Neural progenitor cell (in vitro differentiated cells): ENCODE results near the gene TLK2. TPM values are rescaled to one million over a fixed set of nuclear protein-coding genes. Genes with fewer than 3 reads are reported as not detected.

Experiments used
- DNase-seq: peaks from one replicate; pipeline ENCODE4 v3.0.0-alpha.2; 2016; ENCODE audit warnings: low spot score
- H2AFZ ChIP-seq: fragments of 200-600 bp; sonication (generic); replicated peaks from 2 replicates; pipeline ENCODE4 v1.6.1; 2016; ENCODE audit warnings: antibody characterized with exemption
- H3F3A ChIP-seq: fragments of 200-600 bp; sonication (generic); 2 replicates; pipeline ENCODE4 v1.6.1; 2016; ENCODE audit warnings: antibody characterized with exemption, low read depth
- H3K27ac ChIP-seq: fragments of 200-600 bp; sonication (generic); 2 replicates; pipeline ENCODE4 v1.5.1; 2016; ENCODE audit warnings: mild to moderate bottlenecking
- H3K27me3 ChIP-seq: fragments of 200-600 bp; sonication (generic); 2 replicates; pipeline ENCODE4 v1.6.1; 2016; ENCODE audit warnings: mild to moderate bottlenecking, moderate library complexity
- H3K36me3 ChIP-seq: fragments of 200-600 bp; sonication (generic); 2 replicates; pipeline ENCODE4 v1.5.1; 2016
- H3K4me1 ChIP-seq: fragments of 200-600 bp; sonication (generic); 2 replicates; pipeline ENCODE4 v1.6.1; 2016; ENCODE audit warnings: mixed run types
- H3K4me2 ChIP-seq: fragments of 200-600 bp; sonication (generic); 2 replicates; pipeline ENCODE4 v1.6.1; 2016
- H3K4me3 ChIP-seq: fragments of 200-600 bp; sonication (generic); 2 replicates; pipeline ENCODE4 v1.5.1; 2016
- H3K79me2 ChIP-seq: fragments of 200-600 bp; sonication (generic); 2 replicates; pipeline ENCODE4 v1.6.1; 2016; ENCODE audit warnings: low read depth
- H3K9ac ChIP-seq: fragments of 200-600 bp; sonication (generic); 2 replicates; pipeline ENCODE4 v1.6.1; 2016
- H3K9me3 ChIP-seq: fragments of 200-600 bp; sonication (generic); 2 replicates; pipeline ENCODE4 v1.5.1; 2016; ENCODE audit warnings: low read depth
- H4K20me1 ChIP-seq: fragments of 200-600 bp; sonication (generic); 2 replicates; pipeline ENCODE4 v1.6.1; 2016; ENCODE audit warnings: low read depth
- H3K27ac Mint-ChIP-seq: 3 replicates; pipeline ENCODE4 v1.8.0; 2021; ENCODE audit warnings: mixed read lengths
- H3K27me3 Mint-ChIP-seq: 2 replicates; pipeline ENCODE4 v1.8.0; 2022; ENCODE audit warnings: low read depth, mild to moderate bottlenecking, inconsistent platforms, moderate library complexity, mixed read lengths; ENCODE audit not compliant: insufficient read depth
- H3K36me3 Mint-ChIP-seq: 3 replicates; pipeline ENCODE4 v1.8.0; 2021; ENCODE audit warnings: mixed read lengths
- H3K4me1 Mint-ChIP-seq: 3 replicates; pipeline ENCODE4 v1.8.0; 2021; ENCODE audit warnings: mixed read lengths
- H3K4me3 Mint-ChIP-seq: 3 replicates; pipeline ENCODE4 v1.8.0; 2021; ENCODE audit warnings: mild to moderate bottlenecking, moderate library complexity, mixed read lengths
- H3K9me3 Mint-ChIP-seq: 3 replicates; pipeline ENCODE4 v1.8.0; 2020; ENCODE audit warnings: mixed read lengths
- EZH2 ChIP-seq: fragments of 200-600 bp; sonication (generic); IDR thresholded peaks from 2 replicates; pipeline ENCODE4 v1.6.1; 2017; ENCODE audit warnings: antibody characterized with exemption, mild to moderate bottlenecking, moderate library complexity
- EZH2phosphoT487 ChIP-seq: fragments of 200-600 bp; sonication (generic); IDR thresholded peaks from 2 replicates; pipeline ENCODE4 v1.6.1; 2017; ENCODE audit warnings: antibody characterized with exemption
- total RNA-seq: library from RNA; depleted of rRNA; stranded (reverse); fragments of >200 nt; gene quantifications from 2 replicates; pipeline ENCODE4 v1.2.3, GENCODE V29; 2015; ENCODE audit warnings: low replicate concordance
- TF ChIP-seq, protein P1 (sequence below): fragments of 200-600 bp; sonication (generic); IDR thresholded peaks from 2 replicates; pipeline ENCODE4 v1.5.1; 2017; ENCODE audit warnings: antibody characterized with exemption, mild to moderate bottlenecking

The TLK2 gene
- total RNA-seq, 1 donor from 2014 or later = 89.9 TPM

DNA sequence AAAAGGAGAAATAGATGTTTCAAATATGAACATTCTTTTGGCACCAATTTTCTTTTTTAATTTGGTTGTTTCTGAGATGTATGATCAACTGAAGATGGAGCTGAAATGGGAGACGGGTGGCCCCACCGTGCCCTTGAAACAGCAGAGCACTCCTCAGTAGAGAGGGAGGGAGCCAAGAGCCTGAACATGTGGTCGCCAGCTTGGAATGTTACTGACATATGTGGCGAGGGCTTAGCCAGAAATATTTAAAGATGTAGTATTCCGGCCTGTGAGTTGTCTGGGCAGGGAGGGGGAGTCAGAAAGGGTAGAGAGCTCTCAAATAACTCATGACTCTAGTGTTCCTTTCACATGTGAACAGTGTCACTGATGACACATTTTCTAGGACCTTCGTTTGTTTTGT is 135.5 kb downstream of the TLK2 start:
- no peak overlapping the region for H3K4me3 Mint-ChIP-seq
- no peaks in the 10 kb centered on the region for H3K36me3 ChIP-seq
- no peak overlapping the region for H3K9ac ChIP-seq
- H2AFZ ChIP-seq = no peak overlapping the region
- no peak overlapping the region for H3K27ac ChIP-seq
- no peaks in the 10 kb centered on the region for H3K79me2 ChIP-seq
- H3K9me3 Mint-ChIP-seq = no peaks in the 10 kb centered on the region
- peaks cover 22% of the 10 kb centered on the region for H3K4me1 ChIP-seq
- TF ChIP-seq EZH2phosphoT487 (no peak), EZH2 (no peak)
- TF ChIP-seq, protein P1, sequence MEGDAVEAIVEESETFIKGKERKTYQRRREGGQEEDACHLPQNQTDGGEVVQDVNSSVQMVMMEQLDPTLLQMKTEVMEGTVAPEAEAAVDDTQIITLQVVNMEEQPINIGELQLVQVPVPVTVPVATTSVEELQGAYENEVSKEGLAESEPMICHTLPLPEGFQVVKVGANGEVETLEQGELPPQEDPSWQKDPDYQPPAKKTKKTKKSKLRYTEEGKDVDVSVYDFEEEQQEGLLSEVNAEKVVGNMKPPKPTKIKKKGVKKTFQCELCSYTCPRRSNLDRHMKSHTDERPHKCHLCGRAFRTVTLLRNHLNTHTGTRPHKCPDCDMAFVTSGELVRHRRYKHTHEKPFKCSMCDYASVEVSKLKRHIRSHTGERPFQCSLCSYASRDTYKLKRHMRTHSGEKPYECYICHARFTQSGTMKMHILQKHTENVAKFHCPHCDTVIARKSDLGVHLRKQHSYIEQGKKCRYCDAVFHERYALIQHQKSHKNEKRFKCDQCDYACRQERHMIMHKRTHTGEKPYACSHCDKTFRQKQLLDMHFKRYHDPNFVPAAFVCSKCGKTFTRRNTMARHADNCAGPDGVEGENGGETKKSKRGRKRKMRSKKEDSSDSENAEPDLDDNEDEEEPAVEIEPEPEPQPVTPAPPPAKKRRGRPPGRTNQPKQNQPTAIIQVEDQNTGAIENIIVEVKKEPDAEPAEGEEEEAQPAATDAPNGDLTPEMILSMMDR = no peak
- no peaks in the 10 kb centered on the region for H3K9me3 ChIP-seq
- H3F3A ChIP-seq = peaks cover 27% of the 10 kb centered on the region
- no peak for DNase-seq
- peaks cover 33% of the 10 kb centered on the region for H3K36me3 Mint-ChIP-seq
- no peak overlapping the region for H3K27ac Mint-ChIP-seq
- no peaks in the 10 kb centered on the region for H3K27me3 ChIP-seq
- peaks cover 24% of the 10 kb centered on the region for H3K4me1 Mint-ChIP-seq
- no peak overlapping the region for H3K4me2 ChIP-seq
- H3K27me3 Mint-ChIP-seq = peaks cover 4% of the 10 kb centered on the region
- H3K4me3 ChIP-seq = no peak overlapping the region
- H4K20me1 ChIP-seq = no peaks in the 10 kb centered on the region

DNA sequence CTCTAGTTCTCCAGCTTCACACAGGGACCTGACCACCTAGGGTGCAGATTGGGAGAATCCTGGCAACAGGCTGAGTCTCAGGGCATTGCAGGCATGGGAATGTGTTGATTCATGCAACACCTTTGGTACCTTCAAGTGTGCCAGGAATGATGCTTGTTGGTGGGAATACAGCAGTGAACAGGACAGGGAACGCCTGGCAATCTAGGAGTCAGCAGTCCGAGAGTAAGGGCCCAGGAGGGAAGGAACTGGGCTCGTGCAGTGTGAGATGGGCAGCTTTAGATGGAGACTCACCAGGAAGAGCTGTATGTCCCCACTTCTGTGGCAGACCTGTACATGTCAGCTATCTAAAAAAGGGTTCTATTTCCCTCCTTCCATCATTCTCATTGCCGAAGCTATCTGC is 136.9 kb downstream of the TLK2 start:
- Mint-ChIP-seq H3K9me3 (no peaks in the 10 kb centered on the region), H3K4me1 (peaks cover 27% of the 10 kb centered on the region), H3K4me3 (no peak overlapping the region), H3K27me3 (peaks cover 4% of the 10 kb centered on the region), H3K36me3 (peaks cover 25% of the 10 kb centered on the region), H3K27ac (no peak overlapping the region)
- H3K79me2 ChIP-seq = no peaks in the 10 kb centered on the region
- peaks cover 27% of the 10 kb centered on the region for H3F3A ChIP-seq
- no peak overlapping the region for H3K4me3 ChIP-seq
- H3K36me3 ChIP-seq = no peaks in the 10 kb centered on the region
- no peak overlapping the region for H3K4me2 ChIP-seq
- DNase-seq = no peak
- no peaks in the 10 kb centered on the region for H3K9me3 ChIP-seq
- no peak overlapping the region for H2AFZ ChIP-seq
- H4K20me1 ChIP-seq = no peaks in the 10 kb centered on the region
- H3K27me3 ChIP-seq = no peaks in the 10 kb centered on the region
- H3K4me1 ChIP-seq = peaks cover 22% of the 10 kb centered on the region
- TF ChIP-seq, protein P1 = no peak
- TF ChIP-seq EZH2phosphoT487 = no peak
- TF ChIP-seq EZH2 = no peak
- no peak overlapping the region for H3K27ac ChIP-seq
- H3K9ac ChIP-seq = no peak overlapping the region

DNA sequence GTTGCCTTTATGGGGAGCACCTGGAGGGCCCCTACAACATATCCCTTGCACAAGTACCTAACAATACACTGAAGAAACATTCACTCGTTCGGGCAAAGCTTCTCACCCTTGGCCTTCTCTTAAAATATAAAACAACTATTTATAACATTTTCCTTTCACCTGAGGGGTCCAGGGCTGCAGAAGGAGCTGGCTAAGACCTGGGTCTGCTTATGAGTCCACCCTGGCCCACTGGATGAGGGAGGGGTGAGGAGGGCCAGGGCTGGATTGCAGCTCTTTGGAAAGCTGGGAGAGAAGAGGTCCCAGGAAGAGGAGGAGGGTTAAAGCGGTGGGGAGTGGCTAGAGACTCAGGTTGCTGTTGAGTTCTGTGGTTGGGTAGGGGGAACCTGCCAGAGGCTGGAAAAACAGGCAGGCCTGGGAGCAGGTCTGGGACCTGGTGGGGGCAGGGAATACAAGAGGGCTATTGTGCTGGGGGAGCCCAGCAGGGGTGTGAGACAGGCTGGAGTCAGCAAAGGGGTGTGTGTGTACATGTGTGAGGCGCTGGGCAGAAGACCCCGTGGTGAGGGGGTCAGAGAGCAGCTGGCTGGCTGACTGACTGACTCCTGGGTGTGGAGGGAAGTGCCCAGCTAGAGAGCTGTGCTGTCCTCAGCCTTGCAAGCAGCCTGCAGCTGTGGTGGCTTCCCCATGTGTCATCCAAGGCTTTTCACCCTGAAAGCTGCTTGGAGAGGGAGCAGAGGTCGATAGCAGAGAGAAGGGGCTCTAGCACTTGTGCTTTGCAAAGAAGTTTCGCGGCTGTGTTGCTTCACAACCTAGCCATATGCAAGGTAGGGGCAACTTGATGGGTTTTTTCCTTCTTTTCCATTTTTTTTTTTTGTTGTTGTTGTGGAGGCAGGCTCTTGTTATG is 138.6 kb downstream of the TLK2 start:
- no peak overlapping the region for H3K4me3 ChIP-seq
- peak overlapping the region; percentile 66 for H3K4me2 ChIP-seq

More for the DNA sequence above, 138.6 kb downstream of the TLK2 start:
- TF ChIP-seq EZH2phosphoT487 (no peak), EZH2 (no peak)
- TF ChIP-seq, protein P1 = no peak
- Histone ChIP-seq H3K79me2 (no peaks in the 10 kb centered on the region), H3K9ac (no peak overlapping the region), H3K9me3 (no peaks in the 10 kb centered on the region), H3F3A (peaks cover 27% of the 10 kb centered on the region), H3K27me3 (no peaks in the 10 kb centered on the region), H4K20me1 (no peaks in the 10 kb centered on the region), H3K36me3 (no peaks in the 10 kb centered on the region), H3K27ac (peak overlapping the region; percentile 89), H2AFZ (no peak overlapping the region), H3K4me1 (peaks cover 22% of the 10 kb centered on the region)
- peaks cover 14% of the 10 kb centered on the region for H3K36me3 Mint-ChIP-seq
- H3K27me3 Mint-ChIP-seq = peaks cover 4% of the 10 kb centered on the region
- H3K4me1 Mint-ChIP-seq = peaks cover 27% of the 10 kb centered on the region
- DNase-seq = peak; percentile 81
- peak overlapping the region; percentile 93 for H3K27ac Mint-ChIP-seq
- H3K9me3 Mint-ChIP-seq = no peaks in the 10 kb centered on the region
- peak overlapping the region; percentile 64 for H3K4me3 Mint-ChIP-seq
